ENCODE data around the gene SAMSN1.

DNA sequence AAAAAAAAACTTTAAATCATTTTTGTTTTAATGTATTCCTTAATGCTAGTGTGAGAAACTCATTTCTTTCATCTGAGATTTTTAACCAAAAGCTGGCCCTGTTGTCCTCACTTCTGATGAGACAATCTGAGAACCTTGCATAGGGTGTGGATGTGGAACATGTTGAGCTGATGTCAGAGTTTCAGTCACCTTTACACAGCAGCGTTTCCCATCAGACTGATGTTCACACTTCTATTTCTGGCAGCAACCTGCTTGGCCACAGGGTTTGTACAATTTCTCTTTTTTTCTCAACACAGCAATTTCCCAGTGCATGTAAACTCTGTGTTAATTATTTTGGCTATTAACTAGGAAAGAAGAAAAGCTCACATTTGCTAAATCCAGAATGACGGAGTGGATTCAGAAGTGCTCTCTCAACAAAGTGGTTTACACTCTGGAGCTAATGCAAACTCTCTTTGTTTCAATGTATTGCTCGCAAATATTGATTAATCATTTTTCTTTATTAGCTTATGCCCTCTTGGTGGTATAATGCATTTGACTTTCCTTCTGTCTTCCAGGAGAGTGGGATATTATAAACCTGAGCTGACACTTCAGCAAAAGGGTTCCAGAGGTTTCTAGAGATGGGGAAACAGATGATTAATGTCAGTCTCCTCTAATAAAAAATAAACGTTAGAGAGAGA is 92.6 kb downstream of the SAMSN1 start:
- TF ChIP-seq GATA2 (IDR thresholded peaks at IDR 0.05; ENCODE audit: low read depth, low read length) (no peak), GATA3 (IDR thresholded peaks at IDR 0.05; ENCODE audit: low read depth, low read length) (no peak)
